NB4 (cell line): ENCODE data around the gene VEGFA.

Source experiments
- CTCF ChIP-seq: IDR thresholded peaks from one replicate; pipeline ENCODE4 v1.5.1; 2012; ENCODE audit warnings: low read depth, low read length
- POLR2A ChIP-seq: IDR thresholded peaks from 2 replicates; pipeline ENCODE4 v1.6.1; 2011; ENCODE audit warnings: mild to moderate bottlenecking; ENCODE audit not compliant: insufficient read length; ENCODE audit errors: extremely low read depth

GRCh38 chr6:43771210-43771857, 1.3 kb downstream of the VEGFA start:
- TF ChIP-seq CTCF (no peak), POLR2A (no peak)
